HEK293 (cell line): ENCODE results near the gene ODAD4.

Experiments used
- EGR2 ChIP-seq: fragments of 450-650 bp; formaldehyde crosslinking; IDR thresholded peaks from 2 replicates; pipeline ENCODE4 v1.5.1; 2016; ENCODE audit warnings: low read depth, missing biosample characterization, missing genetic modification characterization
- KLF17 ChIP-seq: fragments of 450-650 bp; formaldehyde crosslinking; IDR thresholded peaks from 2 replicates; pipeline ENCODE4 v1.5.1; 2016; ENCODE audit warnings: missing biosample characterization, missing genetic modification characterization
- PBX3 ChIP-seq: sonication (generic); formaldehyde crosslinking; IDR thresholded peaks from 2 replicates; pipeline ENCODE4 v1.8.1; 2022; ENCODE audit warnings: mild to moderate bottlenecking, moderate library complexity, missing genetic modification reagents
- REPIN1 ChIP-seq: fragments of 450-650 bp; formaldehyde crosslinking; IDR thresholded peaks from 2 replicates; pipeline ENCODE4 v1.5.1; 2017; ENCODE audit warnings: missing biosample characterization, missing genetic modification characterization, low read depth
- SCRT1 ChIP-seq: fragments of 450-650 bp; formaldehyde crosslinking; IDR thresholded peaks from 2 replicates; pipeline ENCODE4 v1.5.1; 2016; ENCODE audit warnings: missing biosample characterization, missing genetic modification characterization, borderline replicate concordance
- TCF7L2 ChIP-seq: IDR thresholded peaks from 2 replicates; pipeline ENCODE4 v1.6.1; 2011; ENCODE audit warnings: low read depth, mild to moderate bottlenecking, inconsistent platforms, low read length, moderate library complexity, borderline replicate concordance
- TRIM28 ChIP-seq: IDR thresholded peaks from 2 replicates; pipeline ENCODE4 v1.6.1; 2011; ENCODE audit warnings: low read length, control low read depth, borderline replicate concordance
- ZBTB10 ChIP-seq: fragments of 450-650 bp; formaldehyde crosslinking; IDR thresholded peaks from 2 replicates; pipeline ENCODE4 v1.5.1; 2016; ENCODE audit warnings: missing biosample characterization, missing genetic modification characterization
- ZBTB20 ChIP-seq: fragments of 450-650 bp; formaldehyde crosslinking; IDR thresholded peaks from 2 replicates; pipeline ENCODE4 v1.5.1; 2016; ENCODE audit warnings: missing biosample characterization, missing genetic modification characterization
- ZBTB26 ChIP-seq: fragments of 450-650 bp; formaldehyde crosslinking; optimal IDR thresholded peaks from 2 replicates; pipeline ENCODE3; 2016; ENCODE audit warnings: missing biosample characterization, mild to moderate bottlenecking, missing genetic modification characterization
- ZBTB44 ChIP-seq: fragments of 450-650 bp; IDR thresholded peaks from 2 replicates; pipeline ENCODE4 v1.5.1; 2018; ENCODE audit warnings: missing biosample characterization, mild to moderate bottlenecking, missing genetic modification characterization
- ZEB2 ChIP-seq: fragments of 450-650 bp; formaldehyde crosslinking; IDR thresholded peaks from 2 replicates; pipeline ENCODE4 v1.5.1; 2016; ENCODE audit warnings: missing biosample characterization, missing genetic modification characterization
- ZFP69B ChIP-seq: fragments of 450-650 bp; formaldehyde crosslinking; IDR thresholded peaks from 2 replicates; pipeline ENCODE4 v1.5.1; 2016; ENCODE audit warnings: missing biosample characterization, missing genetic modification characterization
- ZNF121 ChIP-seq: fragments of 450-650 bp; formaldehyde crosslinking; IDR thresholded peaks from 2 replicates; pipeline ENCODE4 v1.5.1; 2016; ENCODE audit warnings: missing biosample characterization, missing genetic modification characterization
- ZNF148 ChIP-seq: fragments of 450-650 bp; formaldehyde crosslinking; IDR thresholded peaks from 2 replicates; pipeline ENCODE4 v1.5.0; 2017; ENCODE audit warnings: missing biosample characterization, missing genetic modification characterization, borderline replicate concordance
- ZNF155 ChIP-seq: fragments of 450-650 bp; formaldehyde crosslinking; IDR thresholded peaks from 2 replicates; pipeline ENCODE4 v1.5.1; 2016; ENCODE audit warnings: missing biosample characterization, missing genetic modification characterization
- ZNF174 ChIP-seq: fragments of 450-650 bp; formaldehyde crosslinking; IDR thresholded peaks from 2 replicates; pipeline ENCODE4 v1.5.0; 2017; ENCODE audit warnings: missing biosample characterization, mild to moderate bottlenecking, missing genetic modification characterization
- ZNF341 ChIP-seq: fragments of 450-650 bp; formaldehyde crosslinking; IDR thresholded peaks from 2 replicates; pipeline ENCODE4; 2016; ENCODE audit warnings: low read depth, missing biosample characterization, missing genetic modification characterization
- ZNF404 ChIP-seq: fragments of 450-650 bp; formaldehyde crosslinking; IDR thresholded peaks from 2 replicates; pipeline ENCODE4 v1.5.1; 2017; ENCODE audit warnings: missing biosample characterization, missing genetic modification characterization
- ZNF514 ChIP-seq: fragments of 450-650 bp; formaldehyde crosslinking; IDR thresholded peaks from 2 replicates; pipeline ENCODE4 v1.5.1; 2016; ENCODE audit warnings: missing biosample characterization, missing genetic modification characterization
- ZNF585B ChIP-seq: fragments of 450-650 bp; formaldehyde crosslinking; IDR thresholded peaks from 2 replicates; pipeline ENCODE4 v1.5.1; 2016; ENCODE audit warnings: missing biosample characterization, missing genetic modification characterization
- ZNF623 ChIP-seq: fragments of 450-650 bp; formaldehyde crosslinking; IDR thresholded peaks from 2 replicates; pipeline ENCODE4 v1.5.1; 2016; ENCODE audit warnings: missing biosample characterization, missing genetic modification characterization
- ZNF692 ChIP-seq: fragments of 450-650 bp; formaldehyde crosslinking; IDR thresholded peaks from 2 replicates; pipeline ENCODE4 v1.5.1; 2016; ENCODE audit warnings: missing biosample characterization, missing genetic modification characterization
- ZNF768 ChIP-seq: fragments of 450-650 bp; formaldehyde crosslinking; IDR thresholded peaks from 2 replicates; pipeline ENCODE4 v1.5.1; 2018; ENCODE audit warnings: missing biosample characterization, mild to moderate bottlenecking, missing genetic modification characterization
- ZNF791 ChIP-seq: fragments of 450-650 bp; formaldehyde crosslinking; IDR thresholded peaks from 2 replicates; pipeline ENCODE4 v1.5.1; 2016; ENCODE audit warnings: missing biosample characterization, missing genetic modification characterization
- ZNF843 ChIP-seq: fragments of 450-650 bp; formaldehyde crosslinking; IDR thresholded peaks from 2 replicates; pipeline ENCODE4 v1.5.1; 2016; ENCODE audit warnings: missing biosample characterization, missing genetic modification characterization
- ZSCAN23 ChIP-seq: fragments of 450-650 bp; formaldehyde crosslinking; IDR thresholded peaks from 2 replicates; pipeline ENCODE4 v1.5.1; 2016; ENCODE audit warnings: missing biosample characterization, missing genetic modification characterization
- ZSCAN4 ChIP-seq: fragments of 450-650 bp; formaldehyde crosslinking; IDR thresholded peaks from 2 replicates; pipeline ENCODE4 v1.5.1; 2017; ENCODE audit warnings: missing biosample characterization, missing genetic modification characterization

Gene ODAD4

GRCh38 chr17:41917679-41918313 lies 12.6 kb upstream of the ODAD4 start (continued):
- no peak for TF ChIP-seq ZNF768 (tag by site-specific recombination)
- no peak for TF ChIP-seq ZNF623
- no peak for TF ChIP-seq ZNF341 (tag by site-specific recombination)
- no peak for TF ChIP-seq SCRT1
- no peak for TF ChIP-seq ZNF155 (tag by site-specific recombination)
- 0 out of 2 replicates have a peak, but pooled peaks have one; percentile 6 for TF ChIP-seq ZFP69B (tag by site-specific recombination)
- TF ChIP-seq ZSCAN23: no peak
- no peak for TF ChIP-seq ZNF148 (tag by site-specific recombination)
- TF ChIP-seq ZBTB44 (tag by site-specific recombination): no peak
- no peak for TF ChIP-seq ZNF404 (tag by site-specific recombination)
- TF ChIP-seq EGR2 (tag by site-specific recombination): no peak
- TF ChIP-seq ZNF791 (tag by site-specific recombination): no peak
- TF ChIP-seq ZNF121 (tag by site-specific recombination): no peak
- TF ChIP-seq ZSCAN4 (tag by site-specific recombination): no peak
- no peak for TF ChIP-seq ZNF692 (tag by site-specific recombination)
- no peak for TF ChIP-seq ZNF514 (tag by site-specific recombination)
- TF ChIP-seq ZBTB26 (tag by site-specific recombination): no peak
- TF ChIP-seq ZBTB10 (tag by site-specific recombination): no peak
- TF ChIP-seq KLF17: no peak
- no peak for TF ChIP-seq ZNF174 (tag by site-specific recombination)
- no peak for TF ChIP-seq ZEB2 (tag by site-specific recombination)
- TF ChIP-seq ZBTB20: no peak
- TF ChIP-seq ZNF585B (tag by site-specific recombination): no peak
- TF ChIP-seq REPIN1 (tag by site-specific recombination): no peak
- TF ChIP-seq ZNF843 (tag by site-specific recombination): no peak; the same call in 1 of the 2 replicates
- peak; percentile 32; the same call in 1 of the 2 replicates for TF ChIP-seq PBX3 (CRISPR knock-in tag)
- TF ChIP-seq TRIM28: no peak
- TF ChIP-seq TCF7L2: no peak
